ENCODE data around the gene NKX1-1.

GRCh38 chr4:1449475-1449832 is 43.2 kb upstream of the NKX1-1 start:
- TF ChIP-seq POLR2A (IDR thresholded peaks at IDR 0.05) = no peak
- no peak for TF ChIP-seq CTCF (IDR thresholded peaks at IDR 0.05)
